Measurements from ENCODE around the gene ADAM33.

GRCh38 chr20:3710703-3711483 lies 29.1 kb upstream of the ADAM33 start:
- TF ChIP-seq POLR2A (IDR thresholded peaks at IDR 0.05; ENCODE audit: low read length) (no peak), GATA1 (IDR thresholded peaks at IDR 0.05; ENCODE audit: low read depth, low read length) (no peak)
